GM21515 (cell line): ENCODE data around the gene ADPRHL1.

ENCODE experiments used
- ATAC-seq: cut with Tn5 transposase; IDR thresholded peaks from one replicate; pipeline ENCODE4 v1.9.1; 2021; ENCODE audit not compliant: unreplicated experiment

Gene ADPRHL1

DNA sequence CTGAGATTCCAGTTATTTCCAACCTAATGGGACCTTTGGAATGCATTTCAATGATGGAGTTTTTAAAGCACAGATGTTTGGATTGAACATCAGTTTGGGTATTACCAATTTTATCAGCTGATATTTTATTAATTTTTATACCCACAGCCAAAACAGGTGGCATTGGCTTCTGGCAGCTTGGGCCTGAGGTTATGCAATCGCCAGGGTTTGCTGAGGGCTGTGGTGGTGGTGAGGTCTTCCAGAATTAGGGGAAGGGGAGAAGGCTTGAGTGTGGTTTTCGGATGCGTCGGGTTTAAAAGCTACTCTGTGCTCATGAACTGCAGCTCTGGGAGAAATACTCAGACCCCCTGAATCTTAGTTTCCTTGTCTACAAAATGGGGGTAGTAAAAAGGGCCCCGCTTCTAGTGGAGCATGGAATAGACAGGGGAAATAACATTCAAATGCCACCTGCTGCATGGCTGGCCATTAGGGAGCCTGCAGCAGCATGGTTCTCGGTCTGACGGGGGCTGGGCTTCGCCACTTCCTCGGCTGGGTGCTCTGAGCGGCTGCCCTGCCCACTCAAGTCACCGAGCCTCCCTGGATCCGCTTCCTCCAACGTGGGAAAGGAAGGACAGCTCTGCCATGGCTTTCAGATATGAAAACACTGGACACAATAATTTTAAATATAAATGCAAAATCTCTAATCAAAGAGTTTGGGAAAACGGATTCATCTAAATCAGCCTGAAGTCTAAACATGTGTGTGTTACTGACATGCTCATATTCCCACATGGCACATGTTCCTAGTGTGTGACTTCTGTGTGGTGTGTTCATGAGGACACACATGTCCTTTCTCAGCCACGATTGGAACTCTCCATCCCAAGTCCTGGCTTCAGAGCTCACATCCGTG, 35.2 kb downstream of the ADPRHL1 start:
- ATAC-seq, result no peak

DNA sequence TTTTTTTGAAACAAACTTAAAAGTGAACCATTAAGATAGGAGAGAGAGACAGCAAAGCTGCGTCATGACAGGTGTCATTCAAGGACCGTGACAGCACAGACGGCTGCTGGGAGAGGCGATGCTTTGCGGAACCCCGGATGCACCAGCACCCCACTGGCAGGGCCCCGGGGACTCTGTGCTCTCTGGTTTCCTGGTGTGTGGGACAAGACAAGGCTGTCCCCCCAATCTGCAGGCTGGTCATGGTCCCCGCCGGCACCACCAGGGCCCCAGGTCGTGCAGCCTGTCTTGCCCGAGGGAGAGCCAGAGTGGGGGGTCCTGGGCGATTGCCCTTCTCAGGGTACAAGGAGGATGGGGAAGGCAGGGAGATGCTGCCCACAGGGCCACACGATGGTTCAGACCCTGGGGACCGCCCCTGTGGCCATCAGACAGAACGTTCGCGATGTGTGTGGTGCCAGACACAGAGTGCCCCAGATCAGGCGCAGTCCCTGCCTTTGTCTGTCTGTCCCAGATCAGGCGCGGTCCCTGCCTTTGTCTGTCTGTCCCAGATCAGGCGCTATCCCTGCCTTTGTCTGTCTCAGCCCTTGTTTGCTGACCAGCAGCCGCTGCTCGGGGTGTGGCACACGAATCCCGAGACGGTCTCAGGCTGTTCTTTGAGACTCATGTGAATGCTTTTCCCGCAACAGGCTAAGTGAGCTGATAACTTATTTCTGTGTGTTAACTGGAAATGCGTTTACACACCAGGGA, 36.1 kb downstream of the ADPRHL1 start:
- ATAC-seq, result no peak

DNA sequence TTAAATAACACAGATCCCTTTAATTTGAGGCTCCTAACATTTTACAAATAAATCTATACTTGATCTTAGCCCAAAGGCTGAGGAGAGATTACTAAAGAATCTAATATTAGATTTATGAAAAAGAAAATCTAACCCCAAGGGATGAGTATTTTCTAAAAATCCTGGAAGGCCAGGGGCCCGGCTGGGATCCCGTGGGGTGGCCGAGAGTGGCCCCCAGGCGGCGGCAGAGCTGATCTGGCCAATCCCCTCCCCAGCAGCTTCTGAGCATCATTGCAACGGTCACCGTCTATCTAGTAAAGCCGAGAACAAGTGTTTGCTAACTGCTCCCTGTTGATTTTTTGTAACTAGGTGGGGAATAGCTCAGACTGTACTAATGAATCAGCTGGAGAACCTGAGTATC, 37.5 kb downstream of the ADPRHL1 start:
- ATAC-seq, result no peak

DNA sequence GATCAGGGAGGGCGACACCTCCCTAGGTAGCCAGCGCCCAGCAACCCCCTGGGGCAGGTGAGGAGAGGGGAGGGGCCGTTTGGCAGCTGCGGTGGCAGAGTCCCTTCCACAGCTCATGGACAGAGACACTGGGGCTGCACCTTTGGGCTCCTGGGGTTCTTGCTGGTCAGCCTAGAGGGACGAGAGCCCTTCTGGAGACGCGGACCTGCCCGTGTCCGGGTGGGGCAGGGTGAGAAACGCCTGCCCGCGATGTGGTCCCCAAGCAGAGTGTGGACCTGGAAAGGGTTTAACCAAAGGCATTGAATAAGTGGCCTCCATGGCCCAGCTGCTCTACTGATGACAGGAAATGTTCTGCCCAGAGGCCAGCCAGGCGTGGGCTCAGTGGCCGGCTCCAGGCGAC, 38.3 kb downstream of the ADPRHL1 start:
- ATAC-seq, result no peak

DNA sequence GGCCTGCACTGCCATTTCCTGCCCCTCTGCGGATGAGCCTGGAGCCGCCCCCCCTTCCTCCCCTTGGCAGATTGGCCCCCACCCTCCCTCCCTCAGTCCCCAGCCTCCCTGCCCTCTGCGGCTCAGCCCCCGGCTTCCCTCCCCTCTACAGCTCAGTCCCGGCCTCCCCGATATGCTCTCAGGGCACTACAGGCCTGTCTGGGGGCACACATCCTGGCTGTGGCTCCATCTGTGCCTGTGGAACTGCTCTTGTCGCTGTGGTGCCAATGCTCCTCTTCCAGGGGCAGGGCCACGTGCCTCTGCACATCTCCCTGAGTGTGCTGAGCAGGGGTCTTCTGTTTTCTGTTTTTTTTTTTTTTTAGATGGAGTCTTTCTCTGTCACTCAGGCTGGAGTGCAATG, 39.0 kb downstream of the ADPRHL1 start:
- no peak for ATAC-seq

DNA sequence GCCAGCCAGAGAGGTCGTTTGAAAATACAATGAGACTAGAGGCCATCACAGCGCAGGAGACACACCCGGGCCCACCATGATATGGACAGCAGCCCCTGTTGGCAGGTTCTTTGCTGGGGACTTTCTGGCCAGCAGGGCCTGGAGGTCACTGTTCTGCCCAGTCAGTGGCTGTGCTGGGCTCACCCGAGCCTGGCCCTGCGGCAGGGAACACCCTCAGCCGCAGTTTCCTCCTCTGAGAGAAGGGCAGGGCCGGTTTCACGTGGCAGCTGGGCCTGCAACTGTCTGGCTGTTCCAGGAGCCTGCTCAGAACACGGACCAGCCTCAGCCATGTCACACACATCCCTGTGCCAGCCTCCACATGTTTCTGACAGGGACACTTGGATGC, 39.4 kb downstream of the ADPRHL1 start:
- ATAC-seq, result no peak

DNA sequence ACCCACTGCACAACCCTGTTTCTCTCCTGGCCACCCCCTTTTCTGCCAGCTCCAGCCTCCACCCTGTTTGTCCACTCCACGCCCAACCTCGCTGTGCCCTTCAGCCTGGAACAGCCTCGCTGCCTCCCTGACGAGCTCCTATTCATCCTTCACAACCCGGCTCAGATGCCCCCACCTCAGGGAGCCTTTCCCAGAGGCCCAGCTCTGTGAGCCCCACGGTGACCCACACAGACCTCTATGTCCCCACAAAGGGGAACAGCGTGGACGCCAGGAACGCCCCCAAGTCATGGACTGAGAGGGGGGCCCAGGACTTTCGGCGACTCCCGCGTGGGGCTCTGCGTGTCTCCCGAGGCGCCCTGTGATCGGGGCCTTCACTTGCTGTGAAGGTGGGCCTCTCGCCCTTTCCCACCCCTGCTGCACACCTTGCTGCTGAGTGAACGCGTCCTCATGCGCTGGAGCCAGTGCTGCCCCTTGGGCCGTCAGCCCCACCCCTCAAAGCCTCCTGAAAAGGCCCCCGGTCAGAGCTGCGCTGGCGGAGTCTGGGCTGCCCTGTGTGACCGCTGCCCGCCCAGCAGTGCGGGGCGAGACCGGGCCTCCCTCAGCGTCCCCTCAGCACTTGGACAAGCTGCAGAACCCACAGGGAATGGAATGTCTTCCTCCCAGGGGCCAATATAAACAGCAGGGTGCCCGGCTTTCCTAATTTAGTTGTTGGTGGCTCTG, 40.0 kb downstream of the ADPRHL1 start:
- no peak for ATAC-seq

DNA sequence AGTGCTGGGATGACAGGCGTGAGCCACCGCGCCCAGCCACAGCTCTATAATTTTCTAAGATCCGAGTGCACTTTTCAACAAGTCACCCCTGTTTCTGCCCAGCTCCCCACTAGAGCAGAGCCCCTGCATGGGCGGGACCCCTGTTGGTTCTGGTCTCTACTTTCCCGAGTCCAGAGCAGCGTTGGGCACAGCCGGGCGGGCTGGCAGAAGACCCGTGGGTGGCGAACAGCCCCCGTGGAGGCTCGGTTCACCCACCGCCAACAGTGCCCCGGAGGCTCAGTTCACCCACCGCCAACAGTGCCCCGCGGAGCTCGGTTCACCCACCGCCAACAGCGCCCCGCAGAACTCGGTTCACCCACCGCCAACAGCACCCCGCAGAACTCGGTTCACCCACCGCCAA, 40.8 kb downstream of the ADPRHL1 start:
- ATAC-seq, result no peak

DNA sequence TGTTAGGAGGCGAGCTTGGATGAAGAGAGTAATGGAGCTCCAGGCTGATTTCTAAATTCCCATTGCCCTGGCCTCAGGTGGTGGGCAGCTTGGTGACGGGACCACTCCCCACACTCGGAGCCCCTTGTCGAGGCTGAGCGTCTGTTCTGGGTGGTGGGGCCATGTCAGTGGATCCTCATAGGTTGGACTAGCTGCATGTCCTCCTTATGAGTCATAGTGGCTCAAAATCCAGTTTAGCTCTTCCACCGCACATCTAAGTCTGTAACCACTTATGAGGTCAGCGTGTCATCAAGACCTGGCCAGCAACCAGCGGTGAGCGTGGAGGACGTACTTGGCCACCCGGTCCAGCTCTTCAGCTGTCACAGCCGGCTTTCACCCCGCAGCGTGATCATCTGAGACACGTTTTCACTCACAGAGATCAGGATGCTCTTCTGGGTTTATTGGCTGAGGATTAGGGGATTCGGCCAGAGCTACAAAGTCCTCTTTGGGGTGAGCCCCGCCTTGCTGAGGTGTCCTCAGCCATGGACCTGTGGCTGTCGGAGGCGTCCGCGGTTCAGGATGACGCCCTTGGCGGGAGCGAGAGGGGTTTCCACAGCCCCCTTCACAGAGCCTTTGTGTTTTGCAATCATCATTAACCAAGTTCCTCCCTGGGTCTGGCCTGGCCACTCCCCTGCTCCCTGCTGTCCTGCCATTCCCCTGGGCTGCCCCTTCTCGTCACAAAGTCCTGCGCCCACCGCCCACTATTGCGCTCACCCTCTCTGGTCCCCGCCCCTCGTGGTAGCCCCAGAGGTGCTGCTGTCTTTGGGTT, 41.9 kb downstream of the ADPRHL1 start:
- ATAC-seq, result no peak

DNA sequence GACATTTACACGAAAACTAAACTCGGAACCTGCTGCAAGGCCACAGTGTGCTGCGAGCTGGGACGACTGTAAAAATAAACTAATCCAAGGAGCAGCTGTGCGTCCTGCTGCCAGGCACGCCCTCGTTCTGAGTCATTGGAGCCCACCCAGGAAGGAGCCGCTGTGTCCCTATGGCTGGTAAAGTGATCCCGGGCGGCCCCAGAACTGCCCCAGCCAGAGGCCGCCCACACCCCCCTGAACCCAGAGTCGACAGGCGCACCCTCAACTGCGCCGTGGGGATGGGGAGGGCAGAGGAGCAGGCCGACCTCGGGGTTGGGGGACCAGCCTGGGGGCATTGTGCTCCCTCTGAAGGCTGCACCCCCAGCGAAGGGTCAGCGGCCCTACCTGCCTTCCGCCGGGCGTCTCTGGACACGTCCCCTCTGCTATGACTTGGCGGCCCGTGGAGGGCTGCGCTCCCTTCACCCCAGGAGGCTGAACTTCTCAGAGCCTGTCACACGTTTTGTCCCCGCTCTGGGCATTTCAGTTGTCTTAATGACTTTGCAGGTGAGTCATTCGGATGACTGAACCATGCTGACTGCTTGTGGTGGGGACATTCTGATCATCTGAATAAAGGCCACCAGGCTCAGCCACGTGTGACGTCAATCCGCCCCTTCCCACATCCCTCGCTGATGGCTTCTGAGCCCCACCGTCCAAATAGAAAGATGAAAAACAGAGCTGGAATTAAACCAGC, 42.7 kb downstream of the ADPRHL1 start:
- no peak for ATAC-seq

DNA sequence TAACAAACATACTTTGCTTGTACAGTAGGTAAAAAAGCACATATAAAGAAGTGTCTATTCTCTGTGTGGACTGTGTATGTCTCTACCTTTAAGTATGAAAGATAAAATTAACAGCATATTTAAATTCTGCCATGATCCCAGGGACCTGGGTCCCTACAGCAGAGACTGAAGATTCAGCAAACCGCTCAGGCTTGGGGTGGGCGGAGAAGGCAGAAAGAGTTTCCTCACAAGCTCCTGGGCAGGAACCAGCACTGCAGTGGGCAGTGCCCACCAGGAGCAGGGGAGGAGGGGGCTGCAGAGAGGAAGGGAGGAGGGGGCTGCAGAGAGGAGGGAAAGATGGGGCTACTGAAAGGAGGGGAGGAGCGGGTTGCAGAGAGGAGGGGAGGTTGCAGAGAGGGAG, 44.7 kb downstream of the ADPRHL1 start:
- ATAC-seq, result no peak

DNA sequence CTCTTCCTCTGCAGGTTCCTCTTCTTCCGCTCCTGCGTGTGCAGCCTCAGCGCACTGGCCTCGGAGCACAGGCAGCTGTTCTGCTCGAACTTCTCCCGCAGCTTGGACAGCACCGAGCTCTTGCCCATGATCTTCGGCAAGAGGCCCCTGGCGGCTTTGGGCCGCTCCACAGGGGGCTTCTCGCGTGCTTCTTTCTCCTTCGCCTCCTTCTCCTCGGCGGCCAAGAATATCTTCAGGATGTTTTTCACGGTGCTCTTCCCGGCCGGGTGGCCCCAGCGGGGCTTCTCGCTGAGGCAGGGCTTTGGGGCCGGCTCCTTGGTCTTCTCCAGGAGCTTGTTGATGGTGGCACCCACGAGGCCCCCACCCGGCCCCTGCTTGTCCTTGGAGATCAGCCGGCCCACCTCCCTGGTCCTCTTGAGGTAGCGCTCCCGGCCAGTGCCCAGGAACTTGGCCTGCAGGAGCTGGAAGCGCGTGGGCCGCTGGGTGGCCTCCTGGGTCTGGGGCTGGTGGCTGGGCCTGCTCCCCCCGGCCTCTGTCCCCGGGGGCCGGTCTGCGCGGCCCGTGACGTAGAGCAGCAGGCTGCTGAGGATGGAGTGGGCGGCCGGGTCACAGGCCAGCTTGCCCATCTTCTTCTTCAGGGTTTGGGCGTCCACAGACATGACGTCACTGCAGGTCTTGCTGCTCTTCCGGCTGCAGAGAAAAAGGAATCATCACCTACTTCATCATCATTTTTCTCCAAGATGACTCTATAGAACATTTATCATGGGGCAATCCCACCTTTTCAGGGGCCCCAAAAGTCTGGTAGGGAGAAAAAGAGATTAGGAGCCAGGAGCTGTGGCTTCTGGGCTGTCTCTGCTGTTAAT, 45.5 kb downstream of the ADPRHL1 start:
- ATAC-seq, result no peak

DNA sequence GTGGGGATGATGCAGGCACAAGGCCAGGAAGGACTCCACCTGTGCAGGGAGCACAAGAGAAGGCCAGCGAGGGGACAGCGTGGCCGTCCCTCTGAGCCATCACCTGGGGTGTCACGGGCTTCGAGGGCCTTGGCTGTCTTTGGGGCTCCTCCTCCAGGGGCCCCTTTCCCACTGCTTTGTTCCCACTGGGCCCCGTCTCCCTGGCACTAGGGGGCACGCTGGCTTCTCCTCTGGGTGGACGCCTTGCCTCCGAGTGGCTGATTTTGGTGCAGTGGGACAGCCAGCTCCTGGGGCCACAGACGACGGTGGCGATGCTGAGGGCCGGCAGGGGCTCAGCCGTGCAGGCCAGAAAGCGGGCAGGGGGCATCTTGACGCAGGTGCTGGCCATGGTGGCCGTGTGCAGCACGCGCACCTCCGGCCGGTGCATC, 46.2 kb downstream of the ADPRHL1 start:
- no peak for ATAC-seq

DNA sequence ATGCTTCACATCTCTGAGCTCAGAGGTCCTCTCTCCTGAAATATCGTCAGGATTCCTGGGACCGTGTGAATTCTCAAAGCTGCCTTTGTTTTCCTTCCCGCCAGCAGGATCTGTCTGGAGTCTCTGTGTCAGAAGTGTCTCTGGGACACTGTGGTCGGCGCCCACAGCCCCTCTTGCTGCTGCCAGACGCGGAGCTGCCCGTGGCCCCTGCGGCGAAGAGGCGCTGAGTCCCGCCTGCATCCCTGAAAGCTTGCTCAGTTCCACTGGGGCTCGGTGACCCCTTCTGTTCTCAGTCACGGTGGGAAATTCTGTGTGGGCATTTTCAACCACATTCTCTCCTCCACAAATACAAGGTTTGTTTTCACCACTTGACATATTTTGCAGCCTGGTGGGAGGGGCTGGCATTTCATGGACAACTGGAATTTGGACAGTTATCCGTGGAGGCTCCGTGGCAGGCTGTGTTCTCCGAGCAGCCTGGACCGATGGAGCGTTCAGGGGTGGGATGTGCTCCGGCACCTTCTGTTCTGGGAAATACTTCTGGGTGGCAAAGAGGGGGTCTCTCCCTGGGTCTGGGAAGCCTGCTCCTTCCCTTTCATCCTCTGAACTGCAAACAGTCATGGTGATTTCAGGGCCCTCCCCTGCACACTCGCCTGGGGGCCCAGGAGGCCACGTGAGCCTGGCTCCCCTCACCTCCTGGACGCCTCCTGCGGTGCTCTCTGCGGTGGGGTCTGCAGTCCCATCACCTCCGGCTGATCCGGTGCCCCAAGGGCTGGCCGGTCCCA, 46.8 kb downstream of the ADPRHL1 start:
- no peak for ATAC-seq

DNA sequence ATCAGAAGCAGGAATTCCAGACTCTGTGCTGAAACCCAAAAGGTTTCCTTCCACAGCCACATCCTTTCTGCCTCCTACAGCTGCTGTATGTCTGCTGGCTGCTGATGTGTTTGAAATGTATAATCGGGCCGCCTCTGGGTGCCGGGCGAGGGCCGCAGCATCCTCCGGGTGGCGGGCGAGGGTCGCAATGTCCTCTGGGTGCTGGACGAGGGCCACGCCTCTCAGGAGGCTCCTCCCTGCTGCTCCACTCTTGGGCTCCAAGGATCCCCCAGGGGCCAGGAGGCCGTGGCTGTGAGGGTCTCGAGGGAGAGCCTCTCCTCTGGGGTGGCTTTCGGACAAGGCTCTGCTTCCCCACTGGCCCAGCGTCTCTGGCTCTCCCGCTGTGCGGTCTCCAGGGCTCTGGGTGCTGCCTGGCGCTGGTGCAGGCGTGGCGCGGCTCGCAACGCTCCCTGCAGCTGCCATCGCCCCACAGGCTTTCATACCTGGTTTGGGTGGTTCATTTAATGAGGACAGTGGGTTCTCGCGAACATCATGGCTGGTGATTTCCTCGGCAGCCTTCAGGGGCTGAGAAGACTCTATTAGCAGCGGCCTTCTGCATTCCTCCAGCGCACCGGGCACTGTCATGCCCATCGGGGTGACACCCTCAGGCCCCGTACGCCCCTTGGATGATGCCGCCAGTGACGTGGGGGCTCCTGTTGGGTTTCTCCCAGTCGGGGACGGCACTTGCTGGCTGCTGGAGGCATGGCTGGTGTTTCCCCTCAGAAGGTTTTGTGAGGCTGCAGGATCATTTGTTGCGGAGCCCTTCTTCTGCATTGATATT, 47.6 kb downstream of the ADPRHL1 start:
- ATAC-seq, result no peak

DNA sequence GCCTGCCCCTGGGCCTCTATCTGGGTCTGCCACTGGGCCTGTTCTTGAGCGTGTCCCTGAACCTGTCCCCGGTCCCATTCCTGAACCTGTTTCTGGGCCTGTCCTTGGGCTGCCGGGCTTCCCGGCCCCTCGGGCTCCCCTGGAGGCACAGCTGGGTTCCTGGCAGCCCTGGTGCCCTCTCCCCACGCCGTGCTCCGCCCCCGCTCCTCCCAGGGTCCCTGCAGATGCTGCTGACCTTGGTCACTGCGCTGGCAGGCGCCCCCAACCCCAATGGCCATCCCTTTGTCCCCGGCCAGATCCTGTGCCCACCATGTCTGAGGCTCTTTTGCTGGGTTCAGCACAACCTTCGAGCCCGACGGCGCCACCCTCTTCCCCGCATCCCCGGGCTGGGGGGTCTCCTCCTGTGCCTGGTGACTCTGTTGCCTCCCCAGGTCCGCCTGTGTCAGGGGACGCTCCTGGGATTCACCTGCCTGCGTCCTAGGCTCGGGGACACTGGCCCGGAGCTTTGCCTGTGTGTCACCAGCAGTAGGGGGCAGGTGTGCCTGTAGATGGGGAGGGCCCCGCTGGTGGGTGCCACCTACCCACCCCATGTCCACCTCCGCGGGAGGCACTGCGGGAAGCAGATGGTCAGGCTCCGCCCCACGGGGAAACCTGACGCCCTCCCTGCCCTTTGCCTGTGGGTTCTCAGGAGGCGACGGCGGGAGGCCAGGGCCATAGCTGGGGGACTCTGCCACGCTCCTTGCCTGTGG, 48.4 kb downstream of the ADPRHL1 start:
- ATAC-seq, result no peak

DNA sequence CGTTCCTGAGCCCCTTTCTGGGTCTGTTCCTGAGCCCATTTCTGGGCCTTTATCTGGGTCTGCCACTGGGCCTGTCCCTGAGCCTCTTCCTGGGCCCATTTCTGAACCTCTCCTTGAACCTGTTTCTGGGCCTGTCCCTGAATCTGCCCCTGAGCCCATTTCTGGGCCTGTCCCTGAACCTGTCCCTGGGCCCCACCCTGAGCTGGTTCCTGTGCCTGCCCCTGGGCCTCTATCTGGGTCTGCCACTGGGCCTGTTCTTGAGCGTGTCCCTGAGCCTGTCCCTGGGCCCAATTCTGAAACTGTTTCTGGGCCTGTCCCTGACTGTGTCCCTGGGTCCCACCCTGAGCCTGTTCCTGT, 48.9 kb downstream of the ADPRHL1 start:
- ATAC-seq, result no peak
